OCI-LY7 (cell line): ENCODE measurements around the gene TMEM135. TPM values are rescaled to one million over a fixed set of nuclear protein-coding genes. Genes with fewer than 3 reads are reported as not detected.

ENCODE experiments used
- BruUV-seq: library from RNA; stranded (reverse); fragments of 400-500 nt; replicated peaks from 2 replicates; lab custom pipeline; 2021; lab: Mats Ljungman, UMichigan
- CTCF ChIA-PET: fragments of 300-600 bp; sonication (Branson Sonifier 250); formaldehyde crosslinking; loops from one replicate; lab custom pipeline; 2022; ENCODE audit warnings: antibody characterized with exemption; ENCODE audit not compliant: unreplicated experiment; lab: Charles Lee
- POLR2A ChIA-PET: fragments of 300-600 bp; sonication (Branson Sonifier 250); formaldehyde crosslinking; loops from one replicate; lab custom pipeline; 2022; ENCODE audit warnings: antibody characterized with exemption; lab: Charles Lee
- DNase-seq: peaks from one replicate; pipeline ENCODE4 v3.0.0-alpha.2; 2015; ENCODE audit warnings: low spot score
- H2AFZ ChIP-seq: fragments of 200-600 bp; sonication (generic), shearing (Covaris generic); 2 replicates; pipeline ENCODE4 v1.6.1; 2014; ENCODE audit warnings: mild to moderate bottlenecking, antibody characterized with exemption, low read length, moderate library complexity
- H3K27ac ChIP-seq: fragments of 200-600 bp; sonication (generic); 2 replicates; pipeline ENCODE4 v1.5.1; 2014; ENCODE audit warnings: mixed run types, low read depth, mild to moderate bottlenecking, moderate library complexity, low read length, inconsistent platforms; ENCODE audit not compliant: poor library complexity, severe bottlenecking
- H3K36me3 ChIP-seq: fragments of 200-600 bp; sonication (generic); 2 replicates; pipeline ENCODE4 v1.6.1; 2014; ENCODE audit warnings: mild to moderate bottlenecking, antibody characterized with exemption, low read length, moderate library complexity, mixed read lengths; ENCODE audit not compliant: insufficient read depth
- H3K4me1 ChIP-seq: fragments of 200-600 bp; sonication (generic); 2 replicates; pipeline ENCODE4 v1.5.1; 2014; ENCODE audit warnings: mild to moderate bottlenecking, low read length; ENCODE audit not compliant: insufficient read depth, poor library complexity, severe bottlenecking
- H3K4me2 ChIP-seq: fragments of 200-600 bp; sonication (generic); 2 replicates; pipeline ENCODE4 v1.6.1; 2014; ENCODE audit warnings: mild to moderate bottlenecking, low read length
- H3K4me3 ChIP-seq: fragments of 200-600 bp; sonication (generic); 2 replicates; pipeline ENCODE4 v1.5.1; 2014; ENCODE audit warnings: mild to moderate bottlenecking, low read depth, low read length; ENCODE audit not compliant: poor library complexity, severe bottlenecking
- H3K79me2 ChIP-seq: fragments of 200-600 bp; sonication (generic); 2 replicates; pipeline ENCODE4 v1.6.1; 2016; ENCODE audit warnings: low read depth, mild to moderate bottlenecking, low read length, moderate library complexity, mixed read lengths; ENCODE audit not compliant: insufficient read depth
- H3K9me2 ChIP-seq: fragments of 200-600 bp; sonication (generic); 2 replicates; pipeline ENCODE4 v1.6.1; 2016; ENCODE audit warnings: mild to moderate bottlenecking, low read length, mixed read lengths; ENCODE audit not compliant: insufficient read depth
- H3K9me3 ChIP-seq: fragments of 200-600 bp; sonication (generic); 2 replicates; pipeline ENCODE4 v1.6.1; 2014; ENCODE audit warnings: mild to moderate bottlenecking, mixed run types, low read length, mixed read lengths
- H4K20me1 ChIP-seq: fragments of 200-600 bp; sonication (generic); 2 replicates; pipeline ENCODE4 v1.6.1; 2014; ENCODE audit warnings: mild to moderate bottlenecking, antibody characterized with exemption, low read length, moderate library complexity, mixed read lengths; ENCODE audit not compliant: insufficient read depth
- EZH2phosphoT487 ChIP-seq: fragments of 200-600 bp; sonication (generic); IDR thresholded peaks from 2 replicates; pipeline ENCODE4 v1.6.1; 2018; ENCODE audit warnings: low read depth, borderline replicate concordance, mild to moderate bottlenecking, mixed run types, antibody characterized with exemption, low read length, moderate library complexity, mixed read lengths
- intact Hi-C: fragments of 100-400 bp; cut with micrococcal nuclease; formaldehyde crosslinking; loops from one replicate; pipeline ENCODE4 v1.10.0; 2022; ENCODE audit not compliant: unreplicated experiment
- total RNA-seq, 2 experiments: library from RNA; depleted of rRNA in 1 of 2; stranded (reverse); fragments of >200 nt in 1 of 2; shearing (Covaris generic) in 1 of 2; gene quantifications; 2 replicates each; pipeline ENCODE4 v1.2.3, GENCODE V29; 2014 to 2022
- TF ChIP-seq, protein P1 (sequence below): fragments of 200-600 bp; sonication (generic); conservative IDR thresholded peaks from 2 replicates; pipeline ENCODE4 v1.5.1; 2014; ENCODE audit warnings: mild to moderate bottlenecking, antibody characterized with exemption, low read length, moderate library complexity, mixed read lengths

TMEM135 gene
- total RNA-seq, 2 experiments from 2014 or later, result 14.5 to 56.4 TPM

GRCh38 chr11:87353771-87354345, 316.1 kb downstream of the TMEM135 start:
- ChIA-PET CTCF (interaction anchor here (2.6 to 2.8 kb wide), 2 partner anchors 66 to 101 kb away, joined by 11 to 42 read pairs; no protein-coding TSS in a partner anchor), POLR2A (interaction anchor here (0.6 to 2.5 kb wide), 18 partner anchors 8 to 586 kb away, joined by 3 to 17 read pairs (median 4); no protein-coding TSS in a partner anchor)
- no peak for TF ChIP-seq EZH2phosphoT487
- Histone ChIP-seq H2AFZ (peak overlapping the region; percentile 69), H3K9me2 (no peaks in the 10 kb centered on the region), H3K79me2 (no peaks in the 10 kb centered on the region), H3K4me2 (peak overlapping the region; percentile 59), H4K20me1 (no peaks in the 10 kb centered on the region), H3K36me3 (no peaks in the 10 kb centered on the region), H3K9me3 (no peaks in the 10 kb centered on the region), H3K4me1 (peaks cover 87% of the 10 kb centered on the region), H3K27ac (peak overlapping the region; percentile 92), H3K4me3 (no peak overlapping the region)
- BruUV-seq, result no TSS peak
- peak; percentile 45 for DNase-seq
- intact Hi-C loops, result loop anchor here (1.0 to 5.0 kb wide), 5 partner anchors 100 to 1190 kb away; no protein-coding TSS in a partner anchor

DNA sequence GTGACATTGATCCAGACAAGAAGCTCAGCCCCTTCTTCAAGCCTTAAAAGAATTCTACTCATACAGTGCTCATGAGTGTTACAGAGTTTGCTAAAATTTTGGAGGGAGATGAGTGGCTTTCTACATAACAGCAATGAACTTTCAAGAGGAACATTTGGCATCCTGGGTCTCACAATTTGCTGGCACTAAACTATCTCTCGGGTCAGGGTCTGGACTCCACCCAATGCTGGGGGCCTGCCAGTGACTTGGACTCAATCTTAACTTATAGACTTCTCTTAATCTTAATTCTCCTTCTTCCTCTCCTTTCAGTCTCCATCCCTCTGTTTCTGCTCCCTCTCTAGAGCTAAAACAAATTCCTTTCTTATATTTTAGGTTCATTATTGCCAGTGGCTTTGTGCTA, 317.9 kb downstream of the TMEM135 start:
- peak overlapping the region; percentile 78 for H3K4me2 ChIP-seq

GRCh38 chr11:87356428-87356827, 318.7 kb downstream of the TMEM135 start:
- Histone ChIP-seq H3K9me3 (no peaks in the 10 kb centered on the region), H3K36me3 (no peaks in the 10 kb centered on the region), H3K4me3 (no peak overlapping the region), H4K20me1 (no peaks in the 10 kb centered on the region), H2AFZ (peak overlapping the region; percentile 76), H3K4me1 (peaks cover 100% of the 10 kb centered on the region), H3K79me2 (peaks cover 16% of the 10 kb centered on the region; the same call in 1 of the 2 replicates), H3K4me2 (peak overlapping the region; percentile 78), H3K27ac (peak overlapping the region; percentile 92), H3K9me2 (no peaks in the 10 kb centered on the region)
- DNase-seq, result peak; percentile 40
- CTCF ChIA-PET, result interaction anchor here (0.8 to 2.4 kb wide), 3 partner anchors 65 to 421 kb away, joined by 3 to 12 read pairs (median 4); no protein-coding TSS in a partner anchor
- POLR2A ChIA-PET, result interaction anchor here (1.0 to 2.1 kb wide), 7 partner anchors 29 to 98 kb away, joined by 3 to 8 read pairs (median 4); no protein-coding TSS in a partner anchor
- intact Hi-C loops, result loop anchor here (5.0 kb wide), 1 partner anchor 981 kb away; the partner anchor contains the start of gene CTSC
- BruUV-seq, result no TSS peak
- no peak for TF ChIP-seq EZH2phosphoT487
- TF ChIP-seq, protein P1, sequence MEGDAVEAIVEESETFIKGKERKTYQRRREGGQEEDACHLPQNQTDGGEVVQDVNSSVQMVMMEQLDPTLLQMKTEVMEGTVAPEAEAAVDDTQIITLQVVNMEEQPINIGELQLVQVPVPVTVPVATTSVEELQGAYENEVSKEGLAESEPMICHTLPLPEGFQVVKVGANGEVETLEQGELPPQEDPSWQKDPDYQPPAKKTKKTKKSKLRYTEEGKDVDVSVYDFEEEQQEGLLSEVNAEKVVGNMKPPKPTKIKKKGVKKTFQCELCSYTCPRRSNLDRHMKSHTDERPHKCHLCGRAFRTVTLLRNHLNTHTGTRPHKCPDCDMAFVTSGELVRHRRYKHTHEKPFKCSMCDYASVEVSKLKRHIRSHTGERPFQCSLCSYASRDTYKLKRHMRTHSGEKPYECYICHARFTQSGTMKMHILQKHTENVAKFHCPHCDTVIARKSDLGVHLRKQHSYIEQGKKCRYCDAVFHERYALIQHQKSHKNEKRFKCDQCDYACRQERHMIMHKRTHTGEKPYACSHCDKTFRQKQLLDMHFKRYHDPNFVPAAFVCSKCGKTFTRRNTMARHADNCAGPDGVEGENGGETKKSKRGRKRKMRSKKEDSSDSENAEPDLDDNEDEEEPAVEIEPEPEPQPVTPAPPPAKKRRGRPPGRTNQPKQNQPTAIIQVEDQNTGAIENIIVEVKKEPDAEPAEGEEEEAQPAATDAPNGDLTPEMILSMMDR, result no peak

More for the DNA sequence above, 317.9 kb downstream of the TMEM135 start:
- no peak for TF ChIP-seq EZH2phosphoT487
- TF ChIP-seq, protein P1, result no peak
- ChIA-PET POLR2A (interaction anchor here (0.9 to 1.4 kb wide), 8 partner anchors 53 to 99 kb away, joined by 3 to 7 read pairs (median 4); no protein-coding TSS in a partner anchor), CTCF (interaction anchor here (0.8 to 2.4 kb wide), 2 partner anchors 66 to 99 kb away, joined by 3 to 12 read pairs; no protein-coding TSS in a partner anchor)
- H3K9me3 ChIP-seq, result no peaks in the 10 kb centered on the region
- no peaks in the 10 kb centered on the region for H3K36me3 ChIP-seq
- H3K4me3 ChIP-seq, result peak overlapping the region; percentile 1
- peak overlapping the region; percentile 76; the same call in 1 of the 2 replicates for H2AFZ ChIP-seq
- H3K9me2 ChIP-seq, result no peaks in the 10 kb centered on the region
- no peak for DNase-seq
- H3K4me1 ChIP-seq, result peaks cover 100% of the 10 kb centered on the region
- intact Hi-C loops, result loop anchor here (5.0 kb wide), 1 partner anchor 982 kb away; the partner anchor contains the start of gene CTSC
- H4K20me1 ChIP-seq, result no peaks in the 10 kb centered on the region
- H3K27ac ChIP-seq, result peak overlapping the region; percentile 92
- no TSS peak for BruUV-seq
- peaks cover 9% of the 10 kb centered on the region; the same call in 1 of the 2 replicates for H3K79me2 ChIP-seq
